SK-N-SH (cell line): Measurements from ENCODE around the gene OR1J2. TPM values are rescaled to one million over a fixed set of nuclear protein-coding genes. Genes with fewer than 3 reads are reported as not detected.

ENCODE experiments used
- CTCF ChIA-PET: fragments of 300-600, 350-600 bp; formaldehyde crosslinking; extraction: SDS; loops from one replicate; lab custom pipeline; 2021; lab: Yijun Ruan, JAX
- POLR2A ChIA-PET: fragments of 350-600 bp; sonication (Branson Sonifier 250); formaldehyde crosslinking; extraction: SDS; loops from one replicate; lab custom pipeline; 2020; ENCODE audit warnings: antibody characterized with exemption, inconsistent platforms; lab: Yijun Ruan, JAX
- DNase-seq: peaks from one replicate; pipeline ENCODE4 v3.0.0; 2012
- H2AFZ ChIP-seq: fragments of 200-600 bp; sonication (generic); 2 replicates; pipeline ENCODE4 v1.8.1; 2016; ENCODE audit warnings: antibody characterized with exemption, mild to moderate bottlenecking, low read depth
- H3F3A ChIP-seq: fragments of 200-600 bp; sonication (generic); replicated peaks from 2 replicates; pipeline ENCODE3; 2016; ENCODE audit warnings: antibody characterized with exemption, mild to moderate bottlenecking; ENCODE audit not compliant: insufficient read depth
- H3K27ac ChIP-seq, 2 experiments: fragments of 200-500 bp in 1 of 2; fragments of 200-600 bp in 1 of 2; sonication (Bioruptor generic) in 1 of 2; sonication (generic), shearing (Covaris generic) in 1 of 2; 2 replicates each; pipeline versions ENCODE4 v1.5.1 to v1.6.1; 2014 to 2016; ENCODE audit warnings: low read depth in 2 of 2, inconsistent platforms in 1 of 2, low read length in 1 of 2, mild to moderate bottlenecking in 1 of 2, mixed read lengths in 1 of 2
- H3K27me3 ChIP-seq: fragments of 200-600 bp; sonication (generic), shearing (Covaris generic); 2 replicates; pipeline ENCODE4 v1.6.1; 2016; ENCODE audit warnings: mixed run types; ENCODE audit not compliant: insufficient read depth
- H3K36me3 ChIP-seq, 2 experiments: fragments of 200-500 bp in 1 of 2; fragments of 200-600 bp in 1 of 2; sonication (Bioruptor generic) in 1 of 2; sonication (generic) in 1 of 2; replicated peaks in 1 of 2; 2 replicates each; pipeline versions ENCODE3 to v1.5.1; 2014 to 2016; ENCODE audit warnings: low read length in 1 of 2, mild to moderate bottlenecking in 1 of 2; ENCODE audit not compliant: insufficient read depth in 2 of 2, control insufficient read depth in 1 of 2
- H3K4me1 ChIP-seq, 2 experiments: fragments of 200-500 bp in 1 of 2; fragments of 200-600 bp in 1 of 2; sonication (Bioruptor generic) in 1 of 2; sonication (generic), shearing (Covaris generic) in 1 of 2; 2 replicates each; pipeline versions ENCODE4 v1.5.1 to v1.6.1; 2014 to 2016; ENCODE audit warnings: low read depth in 1 of 2, low read length in 1 of 2, mixed run types in 1 of 2; ENCODE audit not compliant: insufficient read depth in 2 of 2, control insufficient read depth in 1 of 2
- H3K4me2 ChIP-seq: fragments of 200-600 bp; sonication (generic), shearing (Covaris generic); 2 replicates; pipeline ENCODE4 v1.6.1; 2017; ENCODE audit warnings: mixed run types
- H3K4me3 ChIP-seq, 2 experiments: fragments of 200-500 bp in 1 of 2; fragments of 200-600 bp in 1 of 2; sonication (Bioruptor generic) in 1 of 2; sonication (generic), shearing (Covaris generic) in 1 of 2; 2 replicates each; pipeline versions ENCODE4 v1.5.1 to v1.8.1; 2014 to 2016; ENCODE audit warnings: low read depth in 2 of 2, inconsistent platforms in 1 of 2, low read length in 1 of 2, mild to moderate bottlenecking in 1 of 2, mixed read lengths in 1 of 2, moderate library complexity in 1 of 2
- H3K79me2 ChIP-seq: fragments of 200-600 bp; sonication (generic); 2 replicates; pipeline ENCODE4 v1.8.1; 2017; ENCODE audit warnings: mild to moderate bottlenecking; ENCODE audit not compliant: insufficient read depth
- H3K9ac ChIP-seq: fragments of 200-600 bp; sonication (generic); 2 replicates; pipeline ENCODE4 v1.6.1; 2017; ENCODE audit warnings: mixed run types
- H3K9me2 ChIP-seq: fragments of 200-600 bp; sonication (generic); 2 replicates; pipeline ENCODE4 v1.6.1; 2017; ENCODE audit warnings: mixed run types
- H3K9me3 ChIP-seq: fragments of 200-600 bp; sonication (generic); 2 replicates; pipeline ENCODE4 v1.6.1; 2017; ENCODE audit warnings: mixed run types, mild to moderate bottlenecking, moderate library complexity
- H4K20me1 ChIP-seq: fragments of 200-600 bp; sonication (generic); 2 replicates; pipeline ENCODE4 v1.6.1; 2017; ENCODE audit warnings: mild to moderate bottlenecking, mixed run types; ENCODE audit not compliant: insufficient read depth
- CTCF ChIP-seq: fragments of 200-600 bp; sonication (generic); IDR thresholded peaks from 2 replicates; pipeline ENCODE4 v1.6.1; 2017; ENCODE audit warnings: antibody characterized with exemption, mild to moderate bottlenecking, moderate library complexity
- ELF1 ChIP-seq: IDR thresholded peaks from 2 replicates; pipeline ENCODE4 v1.4.0; 2012
- EP300 ChIP-seq, 2 experiments: IDR thresholded peaks; 2 replicates each; pipeline versions ENCODE4 v1.4.0 to v1.6.1; 2012; ENCODE audit warnings: borderline replicate concordance in 1 of 2, low read depth in 1 of 2, low read length in 1 of 2
- FOSL2 ChIP-seq: IDR thresholded peaks from 2 replicates; pipeline ENCODE4 v1.4.0; 2012; ENCODE audit warnings: low read depth, mild to moderate bottlenecking, moderate library complexity, borderline replicate concordance
- GABPA ChIP-seq: IDR thresholded peaks from 2 replicates; pipeline ENCODE4 v1.4.0; 2012; ENCODE audit warnings: low read depth, mild to moderate bottlenecking
- IRF3 ChIP-seq: fragments of 150-350 bp; IDR thresholded peaks from 2 replicates; pipeline ENCODE4 v1.6.1; 2016; ENCODE audit warnings: mild to moderate bottlenecking, low read depth, low read length
- JUND ChIP-seq: IDR thresholded peaks from 2 replicates; pipeline ENCODE4 v1.4.0; 2012
- MAX ChIP-seq: IDR thresholded peaks from 2 replicates; pipeline ENCODE4 v1.4.0; 2012; ENCODE audit warnings: low read depth
- MEF2A ChIP-seq: IDR thresholded peaks from 2 replicates; pipeline ENCODE4 v1.4.0; 2012; ENCODE audit warnings: low read depth, borderline replicate concordance
- NFIC ChIP-seq: IDR thresholded peaks from 2 replicates; pipeline ENCODE4 v1.4.0; 2012; ENCODE audit warnings: borderline replicate concordance
- POLR2AphosphoS5 ChIP-seq: IDR thresholded peaks from 2 replicates; pipeline ENCODE4 v1.6.1; 2012; ENCODE audit warnings: low read depth, low read length
- REST ChIP-seq: IDR thresholded peaks from 2 replicates; pipeline ENCODE4 v1.6.1; 2012; ENCODE audit warnings: mild to moderate bottlenecking, low read depth, low read length, moderate library complexity
- SIN3A ChIP-seq: IDR thresholded peaks from 2 replicates; pipeline ENCODE4 v1.6.1; 2012; ENCODE audit warnings: low read depth, mild to moderate bottlenecking, low read length, moderate library complexity, borderline replicate concordance
- TAF1 ChIP-seq: IDR thresholded peaks from 2 replicates; pipeline ENCODE4 v1.6.1; 2012; ENCODE audit warnings: low read depth, mild to moderate bottlenecking, low read length, moderate library complexity, borderline replicate concordance
- TEAD4 ChIP-seq: IDR thresholded peaks from 2 replicates; pipeline ENCODE4 v1.4.0; 2012; ENCODE audit warnings: mild to moderate bottlenecking, borderline replicate concordance; ENCODE audit not compliant: insufficient read depth
- USF1 ChIP-seq: IDR thresholded peaks from 2 replicates; pipeline ENCODE4 v1.4.0; 2012; ENCODE audit warnings: low read depth, borderline replicate concordance
- USF2 ChIP-seq: fragments of 150-350 bp; IDR thresholded peaks from 2 replicates; pipeline ENCODE4 v1.6.1; 2017; ENCODE audit warnings: antibody characterized with exemption, low read length, low read depth, borderline replicate concordance
- WGBS: methylation state at CpG from one replicate; pipeline ENCODE4 v1.1.6; 2017; ENCODE audit warnings: low lambda C conversion rate; 5-methylcytosine and 5-hydroxymethylcytosine counted together
- polyA plus RNA-seq, 3 experiments: library from polyadenylated mRNA; depleted of rRNA; stranded (reverse); fragments of >200 nt; gene quantifications; 2 replicates each; pipeline ENCODE4 v1.2.3, GENCODE V29; 2012

Gene OR1J2
- polyA plus RNA-seq, 1 of the 3 experiments (the other 2 are of a cell fraction) = not detected

GRCh38 chr9:122477826-122478225, 32.8 kb upstream of the OR1J2 start, which contains the start of gene OR1J1:
Gene OR1J1 (minus strand): TSS chr9:122477926. CDS start chr9:122477926, 0 bp downstream.
- H3K79me2 ChIP-seq = no peaks in the 10 kb centered on the region
- no peaks in the 10 kb centered on the region for H3K36me3 ChIP-seq
- no peak within 1 kb of the TSS for H2AFZ ChIP-seq
- CTCF ChIA-PET = interaction anchor here (1.4 to 4.8 kb wide), 2 partner anchors 13 to 21 kb away, joined by 3 to 32 read pairs; no protein-coding TSS in a partner anchor
- H3K9me2 ChIP-seq = no peaks in the 10 kb centered on the region
- H3K4me2 ChIP-seq = no peak within 1 kb of the TSS
- H3F3A ChIP-seq = no peaks in the 10 kb centered on the region
- H3K27ac ChIP-seq = no peak within 1 kb of the TSS
- no peak within 1 kb of the TSS for H3K9ac ChIP-seq
- no peaks in the 10 kb centered on the region for H3K9me3 ChIP-seq
- no peaks in the 10 kb centered on the region for H3K4me1 ChIP-seq
- WGBS = 72% methylated on average over 6 of the region's 6 CpGs
- H3K27me3 ChIP-seq = no peaks in the 10 kb centered on the region
- no peak within 1 kb of the TSS for H3K4me3 ChIP-seq
- H4K20me1 ChIP-seq = no peaks in the 10 kb centered on the region
- TF ChIP-seq REST (no peak), FOSL2 (no peak), USF1 (no peak), JUND (no peak), ELF1 (no peak), GABPA (no peak), SIN3A (no peak), MAX (no peak), CTCF (no peak), MEF2A (no peak)
- DNase-seq = no peak
- POLR2A ChIA-PET = no interaction called here

- H3K9ac ChIP-seq = no peak overlapping the region
- no peak overlapping the region for H3K4me2 ChIP-seq
- no peaks in the 10 kb centered on the region for H3K4me1 ChIP-seq
- POLR2A ChIA-PET = no interaction called here
- no peak for DNase-seq
- TF ChIP-seq USF2 = no peak
- no peak for TF ChIP-seq POLR2AphosphoS5
- no peak for TF ChIP-seq ELF1
- TF ChIP-seq TEAD4 = no peak
- no peak for TF ChIP-seq SIN3A
- no peak for TF ChIP-seq IRF3
- TF ChIP-seq NFIC = no peak
- TF ChIP-seq TAF1 = no peak
- TF ChIP-seq EP300 (IDR thresholded peaks at IDR 0.05; ENCODE audit: borderline replicate concordance in 1 of 2, low read depth in 1 of 2, low read length in 1 of 2) = no peak
- 71% methylated on average over 5 of the region's 5 CpGs for WGBS
- no peaks in the 10 kb centered on the region for H3K9me3 ChIP-seq
- H3K27ac ChIP-seq = no peak overlapping the region
- H3K4me3 ChIP-seq = no peak overlapping the region
- H3K36me3 ChIP-seq = no peaks in the 10 kb centered on the region
- CTCF ChIA-PET = interaction anchor here (3.6 kb wide), 1 partner anchor 14 kb away, joined by 17 read pairs; no protein-coding TSS in a partner anchor
- H2AFZ ChIP-seq = no peak overlapping the region
- no peaks in the 10 kb centered on the region for H3K27me3 ChIP-seq
- no peaks in the 10 kb centered on the region for H3F3A ChIP-seq
- no peaks in the 10 kb centered on the region for H4K20me1 ChIP-seq
- H3K9me2 ChIP-seq = no peaks in the 10 kb centered on the region
- no peaks in the 10 kb centered on the region for H3K79me2 ChIP-seq
These were observed 31.5 kb upstream of the OR1J2 start for GRCh38 chr9:122479062-122479461.
